ENCODE results near the gene ANKS1A.

ANKS1A gene

DNA sequence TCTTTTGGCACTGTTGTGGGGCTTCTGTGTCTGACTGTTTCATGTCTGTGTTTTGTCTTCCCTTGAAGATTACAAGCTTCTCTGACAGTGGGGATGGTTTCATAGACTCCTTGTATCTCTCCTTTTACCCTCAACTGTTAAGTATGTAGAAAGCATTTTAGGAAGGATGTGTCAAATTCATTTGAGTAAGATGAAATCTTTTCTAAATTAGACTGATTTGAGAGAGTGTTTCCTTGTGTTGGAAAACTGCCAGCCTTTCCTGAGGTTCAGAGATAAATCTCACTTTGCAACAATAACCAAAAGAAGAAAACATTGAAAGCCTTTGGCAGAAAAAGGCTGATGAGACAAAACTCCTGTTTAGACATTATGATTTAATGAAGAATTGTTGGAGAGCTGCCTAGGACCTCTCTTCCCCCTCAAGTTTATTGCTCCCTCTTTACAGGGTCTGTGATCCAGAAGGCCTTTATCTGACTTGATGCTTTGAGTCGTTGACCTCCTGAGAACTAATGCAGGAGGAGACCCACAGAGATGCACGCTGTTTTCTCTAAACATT, 68.3 kb downstream of the ANKS1A start:
- no peak for DNase-seq (ENCODE audit: low read depth in 2 of 2)

DNA sequence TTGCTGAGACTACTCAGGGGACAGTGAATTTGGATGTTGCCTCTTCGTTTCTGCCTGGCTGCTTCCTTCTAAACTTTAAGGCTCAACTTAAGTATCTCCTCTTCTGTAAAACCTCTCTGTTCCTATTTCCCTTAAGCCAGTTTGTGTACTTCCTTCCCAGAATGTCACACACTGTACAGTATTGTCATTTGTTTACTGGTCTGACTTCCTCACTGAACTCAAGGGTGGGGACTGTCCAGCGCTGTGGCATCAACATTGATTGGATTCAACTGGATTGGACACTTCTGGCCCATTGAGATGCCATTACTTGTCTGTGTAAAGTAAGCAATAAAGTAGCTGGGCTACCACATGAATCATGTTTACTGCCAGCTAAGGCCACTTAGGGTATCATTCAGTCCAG, 69.7 kb downstream of the ANKS1A start:
- no peak for DNase-seq (ENCODE audit: low read depth in 2 of 2)

DNA sequence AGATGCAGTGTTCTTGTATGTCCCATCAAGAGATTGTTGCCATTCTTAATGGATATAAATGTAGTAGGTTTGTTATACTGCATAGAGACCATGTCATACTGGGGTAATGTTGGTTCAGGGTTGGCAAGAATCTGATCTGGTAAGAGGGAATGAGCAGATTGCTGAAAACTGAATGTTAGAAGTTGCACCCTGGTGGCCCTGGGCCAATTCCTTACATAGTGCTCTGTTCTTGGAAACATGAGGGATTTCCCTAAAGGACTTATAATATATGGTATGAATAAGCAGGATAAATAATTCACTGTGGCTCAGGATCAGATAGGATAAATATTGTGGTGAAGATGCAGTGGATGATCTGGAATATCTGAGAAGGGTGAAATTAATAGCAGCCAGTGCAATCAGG, 70.2 kb downstream of the ANKS1A start:
- DNase-seq (ENCODE audit: low read depth in 2 of 2) = no peak

DNA sequence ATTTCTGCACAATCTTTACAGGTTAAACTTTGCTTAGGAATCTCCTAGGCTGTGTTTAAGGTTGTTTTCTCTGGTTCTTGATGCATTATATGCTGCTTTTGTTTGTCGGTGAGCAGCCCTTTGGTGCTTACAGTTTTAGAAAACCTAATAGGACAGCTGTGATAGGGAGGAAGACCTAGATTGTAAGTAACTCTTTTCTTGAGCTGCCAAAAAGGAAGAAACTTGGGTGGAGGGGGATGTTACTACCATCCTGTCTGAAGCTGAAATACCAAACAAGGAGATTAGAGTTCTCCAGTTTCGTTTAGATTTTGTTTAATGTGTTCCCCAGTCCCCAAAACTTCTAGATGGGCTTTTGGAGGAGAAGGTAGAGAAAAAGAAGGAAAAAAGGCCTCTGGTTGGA, 72.0 kb downstream of the ANKS1A start:
- DNase-seq (ENCODE audit: low read depth in 2 of 2) = no peak

GRCh38 chr6:34961574-34961973, 72.5 kb downstream of the ANKS1A start:
- DNase-seq (ENCODE audit: low read depth in 2 of 2) = no peak

- no peak for DNase-seq (ENCODE audit: low read depth in 2 of 2)
Measured at GRCh38 chr6:34964564-34964963, 75.5 kb downstream of the ANKS1A start.

GRCh38 chr6:34967461-34967860, 78.4 kb downstream of the ANKS1A start:
- no peak for DNase-seq (ENCODE audit: low read depth in 2 of 2)

- no peak for DNase-seq (ENCODE audit: low read depth in 2 of 2)
Measured at GRCh38 chr6:34969662-34970265, 80.7 kb downstream of the ANKS1A start.

GRCh38 chr6:34970488-34970887, 81.4 kb downstream of the ANKS1A start:
- no peak for DNase-seq (ENCODE audit: low read depth in 2 of 2)

GRCh38 chr6:34970957-34971356, 81.9 kb downstream of the ANKS1A start:
- DNase-seq (ENCODE audit: low read depth in 2 of 2) = no peak

DNA sequence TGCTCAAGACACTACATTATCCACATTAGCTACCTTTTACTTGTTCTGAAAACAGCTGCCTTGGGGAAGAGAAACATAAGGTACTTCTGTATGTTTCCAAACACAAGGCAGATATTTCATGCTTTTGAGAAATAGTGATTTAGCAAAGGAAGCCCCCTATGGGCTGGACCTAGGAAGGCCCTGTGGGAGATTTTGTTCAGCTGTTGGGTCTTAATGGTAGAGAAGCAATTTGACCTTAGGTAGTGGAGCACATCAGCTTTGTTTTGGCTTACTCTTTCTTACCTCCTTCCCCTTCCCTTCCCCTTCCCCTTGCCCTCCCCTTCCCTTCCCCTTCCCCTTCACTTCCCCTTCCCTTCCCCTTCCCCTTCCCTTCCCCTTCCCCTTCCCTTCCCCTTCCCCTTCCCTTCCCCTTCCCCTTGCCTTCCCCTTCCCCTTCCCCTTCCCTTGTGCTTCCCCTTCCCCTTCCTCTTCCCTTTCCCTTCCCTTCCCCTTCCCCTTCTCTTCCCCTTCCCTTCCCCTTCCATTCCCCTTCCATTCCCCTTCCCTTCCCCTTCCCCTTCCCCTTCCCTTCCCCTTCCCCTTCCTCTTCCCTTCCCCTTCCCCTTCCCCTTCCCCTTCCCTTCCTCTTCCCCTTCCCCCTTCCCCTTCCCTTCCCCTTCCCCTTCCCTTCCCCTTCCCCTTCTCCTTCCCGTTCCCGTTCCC, 84.6 kb downstream of the ANKS1A start:
- DNase-seq (ENCODE audit: low read depth in 2 of 2) = no peak

DNA sequence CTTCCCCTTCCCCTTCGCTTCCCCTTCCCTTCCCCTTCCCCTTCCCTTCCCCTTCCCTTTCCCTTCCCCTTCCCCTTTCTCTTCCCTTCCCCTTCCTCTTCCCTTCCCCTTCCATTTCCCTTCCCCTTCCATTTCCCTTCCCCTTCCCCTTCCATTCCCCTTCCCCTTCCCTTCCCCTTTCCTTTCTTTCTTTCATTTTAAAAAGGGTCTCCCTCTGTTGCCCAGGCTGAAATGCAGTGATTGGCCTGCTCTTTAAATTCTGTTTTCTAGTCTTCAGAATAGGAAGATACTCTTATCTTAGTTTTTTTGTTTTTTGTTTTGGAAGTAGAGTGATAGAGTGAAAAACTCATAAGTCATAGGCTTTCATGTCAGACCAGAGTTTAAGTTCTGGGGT, 85.2 kb downstream of the ANKS1A start:
- DNase-seq (ENCODE audit: low read depth in 2 of 2) = no peak

GRCh38 chr6:34976239-34976638, 87.2 kb downstream of the ANKS1A start:
- no peak for DNase-seq (ENCODE audit: low read depth in 2 of 2)

- DNase-seq (ENCODE audit: low read depth in 2 of 2) = no peak
Measured at GRCh38 chr6:34979218-34979617, 90.2 kb downstream of the ANKS1A start.

- no peak for DNase-seq (ENCODE audit: low read depth in 2 of 2)
Measured at GRCh38 chr6:34979994-34980393, 90.9 kb downstream of the ANKS1A start.

- no peak for DNase-seq (ENCODE audit: low read depth in 2 of 2)
Measured at GRCh38 chr6:34981366-34981765, 92.3 kb downstream of the ANKS1A start.

DNA sequence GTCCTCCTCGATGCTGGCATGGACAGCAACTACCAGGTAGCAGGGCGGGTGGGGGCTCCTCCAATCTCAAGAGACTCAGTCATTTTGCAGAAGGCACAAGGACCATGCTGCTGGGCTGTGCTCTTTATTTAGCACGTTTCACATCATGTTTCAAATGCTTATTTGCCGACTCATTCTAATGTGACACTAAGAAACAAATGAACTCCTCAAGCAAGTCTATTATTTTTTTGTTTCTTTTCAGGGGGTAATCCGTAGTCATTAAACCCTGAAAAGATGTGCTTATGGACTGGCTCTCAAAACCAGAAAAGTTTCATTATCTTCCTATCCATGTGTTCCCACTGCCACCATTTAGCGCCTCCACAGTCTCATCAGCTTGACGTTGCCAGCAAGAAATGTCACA, 92.9 kb downstream of the ANKS1A start:
- DNase-seq (ENCODE audit: low read depth in 2 of 2) = no peak

DNA sequence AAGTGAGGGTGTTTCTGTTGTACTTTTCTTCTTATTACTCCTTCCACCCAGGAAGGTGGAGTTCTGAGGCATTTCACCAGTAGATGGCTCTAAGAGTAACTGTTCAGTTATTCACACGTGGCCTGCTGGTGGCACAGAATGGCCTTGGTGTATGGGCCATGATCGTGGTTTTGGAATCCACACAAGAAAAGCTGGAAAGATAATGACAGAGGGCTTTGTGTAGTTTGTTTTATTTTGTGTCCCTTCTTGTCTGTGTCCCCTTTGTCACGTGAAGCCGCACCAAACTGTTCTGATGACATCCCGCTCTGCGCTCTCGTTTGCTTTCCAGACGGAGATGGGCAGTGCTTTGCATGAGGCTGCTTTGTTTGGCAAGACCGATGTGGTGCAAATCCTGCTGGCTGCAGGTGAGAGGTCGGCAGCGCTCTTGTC, 93.4 kb downstream of the ANKS1A start:
- no peak for DNase-seq (ENCODE audit: low read depth in 2 of 2)

- DNase-seq (ENCODE audit: low read depth in 2 of 2) = no peak
Measured at GRCh38 chr6:34984416-34984815, 95.4 kb downstream of the ANKS1A start.

- no peak for DNase-seq (ENCODE audit: low read depth in 2 of 2)
Measured at GRCh38 chr6:34985236-34985635, 96.2 kb downstream of the ANKS1A start.

DNA sequence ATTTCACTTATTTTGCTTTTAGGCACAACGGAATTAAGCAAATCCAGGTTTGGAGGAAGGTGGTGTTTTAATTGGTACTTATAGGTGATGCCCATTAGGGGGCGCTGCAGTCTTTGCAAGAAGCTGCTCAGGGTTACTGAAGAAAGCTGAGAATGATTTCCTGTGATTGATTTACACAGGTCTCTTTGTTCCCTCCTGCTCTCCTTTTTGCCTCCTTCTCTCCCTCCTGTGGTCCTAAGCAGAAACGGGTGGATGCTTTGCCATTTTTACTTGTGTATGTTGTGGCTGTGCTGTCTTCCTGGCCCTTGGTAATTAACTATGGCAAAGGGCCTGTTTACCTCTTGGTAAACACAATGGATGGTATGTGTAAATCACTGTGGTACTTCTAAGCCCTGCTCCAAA, 97.8 kb downstream of the ANKS1A start:
- peak; percentile 4 to 26 for DNase-seq (ENCODE audit: low read depth in 2 of 2)

DNA sequence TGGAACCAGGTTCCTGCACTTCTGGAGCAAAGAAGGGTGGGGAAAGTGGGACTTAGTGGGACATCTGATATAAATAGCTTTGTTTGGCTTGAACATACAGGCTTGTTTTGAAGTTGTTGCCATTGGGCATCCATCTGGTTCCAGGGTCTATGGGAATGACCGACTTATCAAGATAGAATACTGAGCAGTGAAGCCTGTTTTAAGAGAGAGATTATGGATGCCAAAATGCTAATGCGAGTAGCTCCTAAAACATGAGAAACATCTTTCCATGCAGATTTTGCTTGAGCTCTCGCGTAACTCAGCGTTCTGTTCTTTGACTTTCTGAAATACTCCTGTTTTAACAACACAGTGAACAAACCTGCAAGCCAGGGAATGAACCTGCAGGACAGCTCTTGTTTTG, 98.5 kb downstream of the ANKS1A start:
- no peak for DNase-seq (ENCODE audit: low read depth in 2 of 2)

DNA sequence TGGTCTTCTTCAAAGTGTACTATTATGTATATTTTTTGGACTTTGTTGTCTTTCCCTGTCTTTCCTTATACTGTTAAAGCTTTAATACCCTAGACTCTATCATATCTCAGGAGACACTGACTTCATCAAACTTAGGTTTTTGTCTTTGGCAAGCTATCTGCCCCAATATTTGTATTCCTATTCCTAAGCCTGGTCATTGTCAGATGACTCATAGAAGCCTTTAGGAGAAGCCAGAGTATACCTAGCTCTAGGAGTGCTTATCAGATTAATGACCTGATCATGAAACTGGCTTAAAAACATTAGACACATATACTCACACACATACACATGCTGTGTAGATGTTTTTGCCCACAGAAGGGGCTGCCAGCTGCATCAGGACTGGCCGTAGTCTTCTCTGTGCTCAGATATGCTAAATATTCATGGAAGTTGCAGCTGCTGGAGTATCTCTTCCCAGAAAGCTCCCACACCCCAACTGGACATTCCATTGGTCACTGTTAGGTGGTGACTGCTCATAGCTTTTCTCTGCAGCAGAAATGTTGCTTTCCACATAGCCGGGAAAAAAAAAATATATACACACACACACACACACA, 102.0 kb downstream of the ANKS1A start:
- no peak for DNase-seq (ENCODE audit: low read depth in 2 of 2)

Data from activated CD8-positive, alpha-beta memory T cell treated with anti-CD3 and anti-CD28 coated beads for 4 hours (primary cell).